GM19240 (cell line): ENCODE results near the gene TEX36.
"Not testable (repeated sequence)": the region's sequence is repeated elsewhere in the genome, so short reads cannot be mapped to it uniquely, and the experiment has no call there.

ENCODE experiments used
- DNase-seq: peaks from one replicate; pipeline ENCODE4 v3.0.0; 2011; ENCODE audit warnings: low spot score; ENCODE audit not compliant: insufficient read length

The TEX36 gene

GRCh38 chr10:125683063-125683462 is at the start of gene TEX36:
Gene TEX36, minus strand, starts transcription at chr10:125683163. Its CDS starts 174 bp downstream, at chr10:125682989.
- no peak for DNase-seq

- no peak for DNase-seq
These were observed 44.5 kb upstream of the TEX36 start for GRCh38 chr10:125727436-125727835.

DNA sequence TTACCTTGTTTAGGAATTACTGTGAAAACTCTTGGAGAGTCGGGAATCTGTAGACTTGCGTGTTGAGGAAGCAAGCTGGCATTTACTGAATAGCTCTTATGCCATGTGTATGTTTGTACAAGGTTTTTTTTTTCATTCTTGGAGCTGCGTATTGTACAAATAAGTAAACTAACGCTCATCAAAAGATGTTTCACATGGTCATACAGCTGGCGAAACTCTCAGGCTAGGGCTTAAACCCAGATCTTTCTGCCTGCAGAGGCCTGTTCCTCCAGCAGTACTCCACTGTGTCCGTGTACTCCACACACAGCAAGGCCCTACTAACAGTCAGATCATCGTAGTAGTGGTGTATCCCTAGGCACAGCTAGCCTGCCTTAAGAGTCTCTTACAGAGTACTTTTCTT is 44.0 kb upstream of the TEX36 start:
- no peak for DNase-seq

DNA sequence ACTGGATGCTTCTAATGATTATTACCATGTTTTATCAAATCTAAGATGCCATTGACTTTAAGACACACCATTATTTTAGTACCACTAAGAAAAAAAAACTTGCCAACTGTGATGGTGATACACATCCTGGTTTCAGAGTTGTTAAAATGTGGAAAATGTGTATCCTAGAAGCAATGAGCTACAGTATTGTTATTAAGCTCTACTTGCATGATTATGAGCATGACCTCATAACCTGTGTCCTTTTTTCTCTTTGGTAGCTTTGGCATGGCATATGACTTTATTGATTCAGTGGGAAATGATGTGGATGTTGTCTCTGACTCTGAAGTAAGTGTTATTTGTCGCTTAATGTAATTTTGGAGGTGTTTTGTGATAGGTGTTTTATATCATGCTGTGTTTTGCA is 39.8 kb upstream of the TEX36 start:
- DNase-seq = no peak

DNA sequence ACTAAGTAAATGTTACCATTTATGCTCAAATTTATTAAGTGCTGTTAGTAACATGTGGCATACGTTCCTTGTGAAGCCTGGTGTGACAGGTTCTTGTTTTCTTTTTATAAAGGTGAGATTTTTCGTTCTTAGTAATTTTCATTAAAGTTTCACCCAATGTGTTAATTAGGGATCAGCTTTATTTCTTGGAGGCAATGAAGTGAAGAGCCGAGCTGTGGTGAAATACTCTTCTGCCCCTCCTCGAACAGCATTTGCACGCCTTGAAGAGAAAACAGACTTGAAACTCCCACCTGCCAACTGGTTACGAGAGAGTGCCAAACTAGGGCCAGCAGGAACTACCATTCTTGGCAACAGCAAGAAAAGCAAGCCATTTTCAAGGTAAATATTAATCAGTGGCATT is 38.1 kb upstream of the TEX36 start:
- DNase-seq = no peak

- DNase-seq = no peak
These were observed 37.0 kb upstream of the TEX36 start for GRCh38 chr10:125720002-125720382.

DNA sequence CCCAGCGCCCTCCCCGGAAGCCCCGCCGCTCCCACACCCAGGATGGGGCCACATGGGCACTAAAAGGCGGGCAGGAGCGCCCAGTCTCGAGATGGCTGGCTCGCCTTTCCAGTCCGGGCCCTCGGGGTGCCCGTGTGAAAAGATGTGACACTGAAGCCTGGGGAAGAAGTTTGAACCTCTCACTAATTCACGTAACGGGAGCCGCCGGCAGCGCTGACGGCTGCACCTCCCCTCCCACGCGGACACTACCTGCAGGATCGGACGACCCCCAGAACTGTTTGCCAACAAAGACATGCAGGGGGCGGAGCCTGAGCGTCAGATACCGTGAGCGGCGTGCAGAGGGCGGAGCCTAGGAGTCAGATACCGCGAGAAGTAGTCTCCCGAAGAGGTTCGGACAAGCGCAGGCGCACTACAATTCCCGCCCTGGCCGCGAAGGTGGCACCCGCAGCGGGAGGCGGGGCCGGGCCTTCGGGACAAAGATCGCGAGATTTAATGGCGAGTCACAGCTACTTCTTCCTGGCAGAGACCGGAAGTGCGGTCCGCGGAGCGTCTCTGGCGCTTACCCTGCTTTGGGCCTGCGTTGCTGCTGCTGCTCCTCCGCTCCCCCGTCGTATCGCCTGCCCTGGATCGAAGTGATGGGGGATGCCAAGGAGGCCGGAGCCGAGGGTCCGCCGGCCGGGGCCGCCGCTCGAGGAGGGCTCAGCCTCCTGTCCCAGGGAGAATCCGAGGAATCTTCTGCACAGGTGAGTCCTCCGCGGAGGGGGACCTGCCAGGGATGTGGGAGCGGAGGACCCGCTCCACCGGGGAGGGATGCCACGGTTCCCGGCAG is 36.4 kb upstream of the TEX36 start, which contains the start of gene EDRF1:
TSS of gene EDRF1 (plus strand) at position 537 of the 829 bp plus-strand sequence. CDS start at position 636, 99 bp downstream.
- DNase-seq = peak; percentile 74

DNA sequence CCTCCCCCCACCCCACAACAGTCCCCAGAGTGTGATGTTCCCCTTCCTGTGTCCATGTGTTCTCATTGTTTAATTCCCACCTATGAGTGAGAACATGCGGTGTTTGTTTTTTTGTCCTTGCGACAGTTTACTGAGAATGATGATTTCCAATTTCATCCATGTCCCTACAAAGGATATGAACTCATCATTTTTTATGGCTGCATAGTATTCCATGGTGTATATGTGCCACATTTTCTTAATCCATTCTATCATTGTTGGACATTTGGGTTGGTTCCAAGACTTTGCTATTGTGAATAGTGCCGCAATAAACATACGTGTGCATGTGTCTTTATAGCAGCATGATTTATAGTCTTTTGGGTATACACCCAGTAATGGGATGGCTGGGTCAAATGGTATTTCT is 31.8 kb upstream of the TEX36 start:
- DNase-seq = not testable (repeated sequence)

- DNase-seq = no peak
These were observed 28.3 kb upstream of the TEX36 start for GRCh38 chr10:125711110-125711750.

GRCh38 chr10:125709553-125710474 is 26.9 kb upstream of the TEX36 start:
- DNase-seq = no peak

DNA sequence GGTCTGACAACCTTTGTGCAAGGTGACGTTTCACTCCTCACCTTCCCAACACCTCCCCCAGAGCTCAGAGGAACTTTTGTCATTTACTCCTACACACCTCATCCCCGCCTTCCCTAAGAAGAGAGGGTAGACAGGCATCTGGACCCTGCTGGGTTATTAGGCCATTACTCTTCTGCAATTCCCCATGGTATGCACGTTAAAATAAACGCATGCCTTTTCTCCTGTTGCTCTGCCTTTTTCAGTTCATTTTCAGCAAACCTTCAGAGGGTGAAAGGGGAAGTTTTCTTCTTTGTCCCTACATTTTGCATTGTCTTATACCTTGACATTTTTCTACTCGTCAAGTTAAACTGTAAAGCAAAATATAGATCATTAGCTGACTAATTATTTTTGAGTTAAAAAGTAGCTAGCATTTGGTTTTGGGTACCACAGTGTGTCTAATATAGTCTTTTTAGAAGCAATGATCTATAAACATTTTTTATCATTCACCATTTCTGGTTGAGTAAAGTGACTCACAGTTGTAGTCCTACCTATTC is 26.1 kb upstream of the TEX36 start:
- no peak for DNase-seq

GRCh38 chr10:125707541-125708468 is 24.8 kb upstream of the TEX36 start:
- no peak for DNase-seq

DNA sequence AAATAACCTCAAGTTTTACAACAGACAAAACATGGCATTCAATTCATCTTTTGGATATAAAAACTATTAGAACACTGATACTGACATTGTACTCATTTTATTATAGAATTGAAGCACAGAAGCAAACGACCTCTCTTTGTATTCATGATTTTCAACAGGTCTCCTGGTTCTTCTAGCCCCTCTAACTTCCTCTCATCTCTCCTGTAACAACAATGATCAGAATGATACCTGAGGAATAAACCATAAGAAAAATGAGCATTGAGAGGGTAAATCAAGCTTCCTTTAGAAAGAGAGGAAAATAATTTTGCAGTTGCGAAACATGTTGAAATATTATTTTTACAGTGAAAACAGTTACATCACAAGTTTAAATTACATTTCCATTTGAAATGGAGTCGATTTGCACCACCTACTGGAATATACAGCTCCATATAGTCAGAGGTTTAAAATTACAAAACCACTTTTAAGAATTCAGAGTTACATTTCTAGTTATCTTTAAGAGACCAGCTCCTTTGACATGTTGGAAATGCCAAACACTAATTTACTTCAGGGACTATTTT is 17.5 kb upstream of the TEX36 start:
- no peak for DNase-seq

- no peak for DNase-seq
These were observed 16.7 kb upstream of the TEX36 start for GRCh38 chr10:125699562-125700143.

DNA sequence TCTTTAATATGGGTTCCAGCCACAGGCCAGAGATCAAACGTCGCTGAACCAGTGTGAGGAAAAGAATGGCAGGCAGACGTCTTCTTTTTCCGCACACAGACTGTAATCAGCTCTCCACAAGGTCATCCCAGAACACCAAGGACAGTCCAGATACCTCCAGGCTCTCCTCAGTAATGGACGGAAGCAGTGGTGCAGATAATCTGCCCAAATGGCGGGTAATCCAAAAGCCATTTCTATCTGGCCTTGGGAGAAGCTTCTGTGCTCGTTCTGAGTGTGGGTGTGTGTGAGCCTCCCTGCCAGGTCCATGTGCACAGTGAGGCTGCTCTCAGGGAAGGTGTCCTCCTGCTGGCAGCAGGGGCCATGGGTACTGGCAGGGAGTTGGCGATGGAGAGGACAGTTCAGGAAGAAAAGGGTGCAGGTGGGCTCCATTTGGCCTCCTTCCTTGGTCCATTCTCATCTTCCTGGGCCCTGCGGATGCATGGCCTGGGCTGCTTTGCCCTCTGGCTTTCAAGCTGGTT is 15.6 kb upstream of the TEX36 start:
- DNase-seq = no peak

DNA sequence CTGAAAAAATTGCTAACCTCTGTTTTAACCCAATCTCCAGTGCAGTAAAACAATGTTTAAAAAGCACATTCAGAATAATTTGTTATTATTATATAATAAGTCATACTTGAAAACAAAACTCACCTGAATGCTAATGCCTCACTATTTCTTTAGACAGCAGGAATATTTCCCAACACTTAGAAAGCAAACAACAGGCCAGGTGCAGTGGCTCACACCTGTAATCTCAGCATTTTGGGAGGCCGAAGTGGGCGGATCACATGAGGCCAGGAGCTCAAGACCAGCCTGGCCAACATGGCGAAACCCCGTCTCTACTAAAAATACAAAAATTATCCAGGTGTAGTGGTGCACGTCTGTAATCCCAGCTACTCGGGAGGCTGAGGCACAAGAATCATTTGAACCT is 13.9 kb upstream of the TEX36 start:
- not testable (repeated sequence) for DNase-seq

DNA sequence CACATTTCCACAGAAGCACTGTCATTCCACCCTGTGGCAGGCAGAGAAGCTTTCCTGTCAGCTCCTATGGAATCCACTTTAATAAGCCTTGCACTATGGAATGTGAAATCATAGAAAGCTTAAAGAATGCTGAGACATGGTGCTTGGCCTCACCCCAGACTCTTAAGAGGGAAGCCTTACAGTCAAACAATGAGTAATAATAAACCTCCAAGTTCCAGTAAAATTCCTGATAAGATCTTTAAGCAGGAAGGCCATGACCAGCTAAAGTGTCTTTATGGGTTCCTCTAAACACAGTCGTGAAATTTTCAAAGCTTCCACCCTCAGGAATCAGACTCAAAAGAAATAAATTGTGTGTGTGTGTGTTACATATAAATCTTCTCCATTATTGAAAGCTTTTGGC is 11.9 kb upstream of the TEX36 start:
- DNase-seq = no peak

DNA sequence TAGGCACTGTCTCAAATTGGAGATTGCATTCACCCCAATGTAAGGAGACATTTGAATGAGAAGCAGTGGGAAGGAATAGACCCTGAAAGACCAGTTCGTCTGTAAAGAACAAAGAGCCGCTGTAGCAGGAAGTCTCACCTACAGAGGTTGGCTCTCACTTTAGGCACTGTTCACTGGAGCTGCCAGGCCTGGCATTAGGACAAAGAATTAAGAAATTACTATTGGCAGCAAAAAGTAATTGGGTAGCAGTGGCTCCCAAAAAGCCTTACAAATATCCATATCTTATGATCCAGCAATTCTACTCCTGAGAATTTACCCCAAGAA is 10.5 kb upstream of the TEX36 start:
- DNase-seq = no peak
